GM18505 (cell line): ENCODE measurements around the gene GHR.
"Not testable (repeated sequence)": the region's sequence is repeated elsewhere in the genome, so short reads cannot be mapped to it uniquely, and the experiment has no call there.

Experiments
- ATAC-seq: cut with Tn5 transposase; IDR thresholded peaks from one replicate; pipeline ENCODE4 v1.9.1; 2021; ENCODE audit not compliant: unreplicated experiment
- POLR2A ChIP-seq: IDR thresholded peaks from 4 replicates; pipeline ENCODE4 v1.6.1; 2011; ENCODE audit warnings: borderline replicate concordance; ENCODE audit not compliant: insufficient read depth, insufficient read length; ENCODE audit errors: extremely low read depth

GHR gene

GRCh38 chr5:42691413-42691937 is 268.2 kb downstream of the GHR start:
- no peak for TF ChIP-seq POLR2A
- no peak for ATAC-seq

- TF ChIP-seq POLR2A, result no peak
- no peak for ATAC-seq
Observed at GRCh38 chr5:42701351-42702059, 278.3 kb downstream of the GHR start.

- no peak for TF ChIP-seq POLR2A
- ATAC-seq, result no peak
Observed at GRCh38 chr5:42703238-42703637, 280.0 kb downstream of the GHR start.

GRCh38 chr5:42715785-42716184 is 292.5 kb downstream of the GHR start:
- TF ChIP-seq POLR2A, result no peak
- no peak for ATAC-seq

- peak; percentile 96 for ATAC-seq
- TF ChIP-seq POLR2A, result no peak
Observed at GRCh38 chr5:42718591-42718990, 295.4 kb downstream of the GHR start.

- TF ChIP-seq POLR2A, result no peak
- ATAC-seq, result peak; percentile 4
Observed at GRCh38 chr5:42719034-42719433, 295.8 kb downstream of the GHR start.

- no peak for TF ChIP-seq POLR2A
- ATAC-seq, result no peak
Observed at GRCh38 chr5:42720251-42720650, 297.0 kb downstream of the GHR start.

GRCh38 chr5:42721484-42721883 is 298.2 kb downstream of the GHR start:
- no peak for ATAC-seq
- no peak for TF ChIP-seq POLR2A

GRCh38 chr5:42734531-42735058 is 311.4 kb downstream of the GHR start:
- not testable (repeated sequence) for ATAC-seq

- ATAC-seq, result no peak
- no peak for TF ChIP-seq POLR2A
Observed at GRCh38 chr5:42740920-42741319, 317.7 kb downstream of the GHR start.

- no peak for TF ChIP-seq POLR2A
- no peak for ATAC-seq
Observed at GRCh38 chr5:42745426-42745825, 322.2 kb downstream of the GHR start.

- no peak for ATAC-seq
- TF ChIP-seq POLR2A, result no peak
Observed at GRCh38 chr5:42745856-42746255, 322.6 kb downstream of the GHR start.

- ATAC-seq, result no peak
- no peak for TF ChIP-seq POLR2A
Observed at GRCh38 chr5:42749020-42749419, 325.8 kb downstream of the GHR start.

GRCh38 chr5:42750507-42750906 is 327.3 kb downstream of the GHR start:
- TF ChIP-seq POLR2A, result no peak
- ATAC-seq, result no peak
